AG04450 (cell line): ENCODE results near the gene PGM1. TPM values are rescaled to one million over a fixed set of nuclear protein-coding genes. Genes with fewer than 3 reads are reported as not detected.

Source experiments
- CTCF ChIA-PET: fragments of 300-600, 350-600 bp; formaldehyde crosslinking; extraction: SDS; loops from one replicate; lab custom pipeline; 2022; ENCODE audit warnings: antibody characterized with exemption, inconsistent platforms; lab: Charles Lee
- POLR2A ChIA-PET: fragments of 350-600 bp; formaldehyde crosslinking; extraction: SDS; loops from one replicate; lab custom pipeline; 2021; ENCODE audit warnings: antibody characterized with exemption, inconsistent platforms; lab: Yijun Ruan, JAX
- DNase-seq: peaks from one replicate; pipeline ENCODE4 v3.0.0-alpha.2; 2011; ENCODE audit warnings: low read depth, low spot score
- H3K27ac ChIP-seq: one replicate; pipeline ENCODE4 v1.5.1; 2012; ENCODE audit warnings: low read depth, low read length, control low read depth
- H3K27me3 ChIP-seq: one replicate; pipeline ENCODE4 v1.6.0; 2012; ENCODE audit warnings: low read length; ENCODE audit not compliant: control insufficient read depth, insufficient read depth
- H3K4me3 ChIP-seq: 2 replicates; pipeline ENCODE4 v1.5.1; 2011; ENCODE audit warnings: mild to moderate bottlenecking, low read depth, low read length, control low read depth
- H3K9me3 ChIP-seq: 2 replicates; pipeline ENCODE4 v1.5.1; 2012; ENCODE audit warnings: low read length; ENCODE audit not compliant: control insufficient read depth, insufficient read depth
- polyA plus RNA-seq: library from polyadenylated mRNA; depleted of rRNA; stranded (reverse); fragments of >200 nt; gene quantifications from 2 replicates; pipeline ENCODE4 v1.2.3, GENCODE V29; 2011
- TF ChIP-seq, protein P1 (sequence below): IDR thresholded peaks from 2 replicates; pipeline ENCODE4 v1.5.1; 2011; ENCODE audit warnings: low read depth, low read length, control low read depth, inconsistent platforms

PGM1 gene
- polyA plus RNA-seq, 1 experiment: 25.0 TPM

DNA sequence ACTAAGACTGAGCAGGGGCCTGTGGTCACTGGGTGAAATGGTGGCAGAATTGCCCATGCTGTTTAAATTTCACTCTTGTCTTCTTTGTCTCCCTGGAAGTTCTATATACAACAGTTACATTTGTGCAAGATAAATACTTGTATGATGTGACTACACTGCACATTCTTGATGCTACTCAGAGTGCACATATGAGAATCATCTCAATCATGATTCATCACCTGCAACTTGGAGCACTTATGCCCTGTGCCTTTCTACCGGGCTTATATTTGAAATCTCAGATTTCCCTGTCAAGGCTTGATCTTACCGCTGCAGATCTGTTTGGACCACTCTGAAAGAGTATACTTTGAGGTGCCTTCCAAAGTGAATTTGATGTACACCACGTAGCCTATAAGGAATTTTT is 10.6 kb downstream of the PGM1 start:
- Histone ChIP-seq H3K27ac (no peak overlapping the region), H3K4me3 (no peak overlapping the region), H3K27me3 (no peaks in the 10 kb centered on the region), H3K9me3 (no peaks in the 10 kb centered on the region)
- ChIA-PET CTCF (interaction anchor here (0.6 kb wide), 1 partner anchor 698 kb away, joined by 3 read pairs; no protein-coding TSS in a partner anchor), POLR2A (no interaction called here)
- TF ChIP-seq, protein P1, sequence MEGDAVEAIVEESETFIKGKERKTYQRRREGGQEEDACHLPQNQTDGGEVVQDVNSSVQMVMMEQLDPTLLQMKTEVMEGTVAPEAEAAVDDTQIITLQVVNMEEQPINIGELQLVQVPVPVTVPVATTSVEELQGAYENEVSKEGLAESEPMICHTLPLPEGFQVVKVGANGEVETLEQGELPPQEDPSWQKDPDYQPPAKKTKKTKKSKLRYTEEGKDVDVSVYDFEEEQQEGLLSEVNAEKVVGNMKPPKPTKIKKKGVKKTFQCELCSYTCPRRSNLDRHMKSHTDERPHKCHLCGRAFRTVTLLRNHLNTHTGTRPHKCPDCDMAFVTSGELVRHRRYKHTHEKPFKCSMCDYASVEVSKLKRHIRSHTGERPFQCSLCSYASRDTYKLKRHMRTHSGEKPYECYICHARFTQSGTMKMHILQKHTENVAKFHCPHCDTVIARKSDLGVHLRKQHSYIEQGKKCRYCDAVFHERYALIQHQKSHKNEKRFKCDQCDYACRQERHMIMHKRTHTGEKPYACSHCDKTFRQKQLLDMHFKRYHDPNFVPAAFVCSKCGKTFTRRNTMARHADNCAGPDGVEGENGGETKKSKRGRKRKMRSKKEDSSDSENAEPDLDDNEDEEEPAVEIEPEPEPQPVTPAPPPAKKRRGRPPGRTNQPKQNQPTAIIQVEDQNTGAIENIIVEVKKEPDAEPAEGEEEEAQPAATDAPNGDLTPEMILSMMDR: no peak
- DNase-seq: no peak

DNA sequence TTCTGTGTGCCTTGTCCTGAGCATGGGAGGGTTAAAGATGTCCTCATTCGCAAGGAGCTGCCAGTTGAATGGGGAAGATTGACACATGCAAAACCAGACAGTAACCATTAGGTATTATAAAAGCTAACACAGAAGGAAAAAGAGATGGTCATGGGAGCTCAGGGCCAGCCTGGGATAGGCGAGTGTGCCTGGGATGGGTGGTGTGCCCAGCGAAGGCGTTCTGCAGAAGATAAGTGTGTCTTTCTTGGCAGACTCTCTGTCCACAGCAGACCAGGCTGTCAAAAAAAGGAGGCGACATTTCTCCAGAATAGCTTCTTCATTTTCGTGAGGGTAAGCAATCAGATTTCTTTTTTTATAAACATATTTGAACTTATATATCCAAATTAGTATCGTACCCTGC is 14.1 kb downstream of the PGM1 start:
- TF ChIP-seq, protein P1: no peak
- CTCF ChIA-PET: interaction anchor here (1.5 kb wide), 1 partner anchor 639 kb away, joined by 6 read pairs; no protein-coding TSS in a partner anchor
- Histone ChIP-seq H3K27me3 (no peaks in the 10 kb centered on the region), H3K4me3 (no peak overlapping the region), H3K27ac (no peak overlapping the region), H3K9me3 (no peaks in the 10 kb centered on the region)
- no peak for DNase-seq
- POLR2A ChIA-PET: no interaction called here

GRCh38 chr1:63611231-63611630 is 18.0 kb downstream of the PGM1 start:
- Histone ChIP-seq H3K9me3 (no peaks in the 10 kb centered on the region), H3K4me3 (no peak overlapping the region), H3K27me3 (no peaks in the 10 kb centered on the region), H3K27ac (no peak overlapping the region)
- ChIA-PET POLR2A (no interaction called here), CTCF (interaction anchor here (2.4 kb wide), 1 partner anchor 635 kb away, joined by 14 read pairs; no protein-coding TSS in a partner anchor)
- DNase-seq: no peak
- TF ChIP-seq, protein P1: no peak

DNA sequence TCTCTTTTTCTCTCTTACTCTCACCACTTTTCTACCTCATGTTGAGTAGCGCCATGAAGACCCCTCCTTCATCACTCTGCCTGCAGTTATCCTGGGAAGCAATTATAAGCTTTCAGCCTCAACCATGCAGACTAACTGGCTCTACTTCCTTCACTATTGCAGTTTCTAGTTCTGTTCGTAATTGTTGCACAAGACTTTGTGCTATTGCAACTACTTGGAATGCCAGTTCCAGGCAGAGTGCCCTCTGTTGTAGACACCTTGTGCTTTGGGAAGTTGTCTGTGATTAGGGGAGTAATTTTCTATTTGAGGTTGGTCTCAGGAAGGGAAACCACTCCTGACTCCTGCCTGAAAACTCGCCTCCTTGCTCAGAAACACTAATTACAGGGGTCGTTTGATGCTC is 19.4 kb downstream of the PGM1 start:
- POLR2A ChIA-PET: no interaction called here
- H3K27me3 ChIP-seq: no peaks in the 10 kb centered on the region
- H3K27ac ChIP-seq: no peak overlapping the region
- no peak overlapping the region for H3K4me3 ChIP-seq
- TF ChIP-seq, protein P1: no peak
- CTCF ChIA-PET: interaction anchor here (0.7 to 1.3 kb wide), 3 partner anchors 10 to 634 kb away, joined by 3 to 8 read pairs (median 3); no protein-coding TSS in a partner anchor
- H3K9me3 ChIP-seq: no peaks in the 10 kb centered on the region
- no peak for DNase-seq

DNA sequence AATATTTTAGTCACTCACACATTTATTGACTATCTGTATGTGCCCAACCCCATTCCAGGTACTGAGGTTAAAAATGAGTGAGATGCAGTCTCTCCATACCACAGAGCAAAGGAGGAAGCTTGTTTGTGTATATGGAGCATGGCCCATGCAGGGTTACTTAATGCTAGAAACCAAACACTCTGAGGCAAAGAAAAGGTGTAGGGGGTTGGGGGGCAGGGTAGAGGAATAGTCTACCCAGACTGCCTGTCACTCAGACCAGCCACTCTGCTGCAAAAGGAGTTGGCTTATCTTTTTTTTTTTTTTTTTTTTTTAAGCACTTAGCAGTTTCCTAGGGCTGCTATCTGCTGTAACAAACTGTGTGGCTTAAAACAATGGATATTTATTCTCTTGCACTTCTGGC is 19.8 kb downstream of the PGM1 start:
- DNase-seq: no peak
- POLR2A ChIA-PET: no interaction called here
- no peaks in the 10 kb centered on the region for H3K27me3 ChIP-seq
- CTCF ChIA-PET: interaction anchor here (0.7 to 1.6 kb wide), 4 partner anchors 10 to 634 kb away, joined by 3 to 8 read pairs (median 4); no protein-coding TSS in a partner anchor
- no peak overlapping the region for H3K4me3 ChIP-seq
- TF ChIP-seq, protein P1: no peak
- no peak overlapping the region for H3K27ac ChIP-seq
- no peaks in the 10 kb centered on the region for H3K9me3 ChIP-seq
